ENCODE data around the gene RPS15.

RPS15 gene

DNA sequence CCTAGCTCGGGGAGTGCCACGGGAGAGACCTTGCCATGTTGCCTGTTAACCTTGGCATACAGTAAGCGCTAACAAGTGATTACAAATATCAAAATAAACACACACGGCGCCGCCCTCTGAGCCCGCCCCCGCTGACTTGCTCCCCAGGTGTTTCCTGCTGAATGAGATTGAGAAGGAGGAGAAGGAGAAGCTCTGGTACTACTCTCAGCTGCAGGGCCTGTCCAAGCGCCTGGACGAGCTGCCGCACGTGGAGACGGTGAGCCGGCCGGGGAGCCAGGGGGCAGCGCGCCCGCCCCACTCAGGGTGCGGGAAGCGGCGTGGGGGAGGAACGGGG lies 16.8 kb downstream of the RPS15 start:
- no peak for DNase-seq (ENCODE audit: low spot score)
- in situ Hi-C loops (cut with MboI; ENCODE audit: low sequenced_read_pairs, unreplicated experiment), result no loop called here
- TF ChIP-seq, protein P1, sequence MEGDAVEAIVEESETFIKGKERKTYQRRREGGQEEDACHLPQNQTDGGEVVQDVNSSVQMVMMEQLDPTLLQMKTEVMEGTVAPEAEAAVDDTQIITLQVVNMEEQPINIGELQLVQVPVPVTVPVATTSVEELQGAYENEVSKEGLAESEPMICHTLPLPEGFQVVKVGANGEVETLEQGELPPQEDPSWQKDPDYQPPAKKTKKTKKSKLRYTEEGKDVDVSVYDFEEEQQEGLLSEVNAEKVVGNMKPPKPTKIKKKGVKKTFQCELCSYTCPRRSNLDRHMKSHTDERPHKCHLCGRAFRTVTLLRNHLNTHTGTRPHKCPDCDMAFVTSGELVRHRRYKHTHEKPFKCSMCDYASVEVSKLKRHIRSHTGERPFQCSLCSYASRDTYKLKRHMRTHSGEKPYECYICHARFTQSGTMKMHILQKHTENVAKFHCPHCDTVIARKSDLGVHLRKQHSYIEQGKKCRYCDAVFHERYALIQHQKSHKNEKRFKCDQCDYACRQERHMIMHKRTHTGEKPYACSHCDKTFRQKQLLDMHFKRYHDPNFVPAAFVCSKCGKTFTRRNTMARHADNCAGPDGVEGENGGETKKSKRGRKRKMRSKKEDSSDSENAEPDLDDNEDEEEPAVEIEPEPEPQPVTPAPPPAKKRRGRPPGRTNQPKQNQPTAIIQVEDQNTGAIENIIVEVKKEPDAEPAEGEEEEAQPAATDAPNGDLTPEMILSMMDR (IDR thresholded peaks at IDR 0.05; ENCODE audit: borderline replicate concordance, control extremely low read depth, extremely low read depth, insufficient read depth, missing control alignments), result no peak

DNA sequence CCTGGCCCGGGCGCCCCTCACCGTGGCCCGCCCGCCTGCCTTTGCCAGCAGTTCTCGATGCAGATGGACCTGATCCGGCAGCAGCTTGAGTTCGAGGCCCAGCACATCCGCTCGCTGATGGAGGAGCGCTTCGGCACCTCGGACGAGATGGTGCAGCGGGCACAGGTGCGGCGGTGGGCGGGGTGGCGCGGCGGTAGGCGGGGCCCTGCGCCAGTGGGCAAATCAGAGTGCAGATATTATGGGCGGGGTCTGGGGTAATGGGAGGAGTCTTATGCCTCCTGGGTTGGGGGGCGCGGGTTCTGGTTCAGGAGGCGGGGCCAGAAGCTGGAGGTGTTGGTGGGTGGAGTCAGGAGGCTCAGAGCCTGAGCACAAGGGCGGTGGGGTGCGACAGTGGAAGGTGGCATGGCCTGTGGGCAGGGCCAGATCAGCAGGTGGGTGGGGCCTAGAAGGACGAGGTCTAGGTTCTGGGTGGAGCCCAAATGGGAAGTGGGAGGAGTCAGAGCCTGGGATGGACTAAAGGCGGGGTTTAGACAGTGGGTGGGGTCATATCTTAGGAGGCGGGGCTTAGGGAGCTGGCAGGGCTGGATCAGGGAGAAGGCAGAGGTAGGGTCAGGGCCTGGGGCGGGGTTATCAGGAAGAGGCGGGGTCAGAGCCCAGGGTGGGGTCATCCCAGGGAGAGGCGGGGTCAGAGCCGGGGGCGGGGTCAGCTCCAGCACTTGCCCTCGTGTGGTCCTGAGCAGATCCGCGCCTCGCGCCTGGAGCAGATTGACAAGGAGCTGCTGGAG lies 17.3 kb downstream of the RPS15 start:
- in situ Hi-C loops (cut with MboI; ENCODE audit: low sequenced_read_pairs, unreplicated experiment), result no loop called here
- TF ChIP-seq, protein P1 (IDR thresholded peaks at IDR 0.05; ENCODE audit: borderline replicate concordance, control extremely low read depth, extremely low read depth, insufficient read depth, missing control alignments), result no peak
- peak; percentile 84 for DNase-seq (ENCODE audit: low spot score)

DNA sequence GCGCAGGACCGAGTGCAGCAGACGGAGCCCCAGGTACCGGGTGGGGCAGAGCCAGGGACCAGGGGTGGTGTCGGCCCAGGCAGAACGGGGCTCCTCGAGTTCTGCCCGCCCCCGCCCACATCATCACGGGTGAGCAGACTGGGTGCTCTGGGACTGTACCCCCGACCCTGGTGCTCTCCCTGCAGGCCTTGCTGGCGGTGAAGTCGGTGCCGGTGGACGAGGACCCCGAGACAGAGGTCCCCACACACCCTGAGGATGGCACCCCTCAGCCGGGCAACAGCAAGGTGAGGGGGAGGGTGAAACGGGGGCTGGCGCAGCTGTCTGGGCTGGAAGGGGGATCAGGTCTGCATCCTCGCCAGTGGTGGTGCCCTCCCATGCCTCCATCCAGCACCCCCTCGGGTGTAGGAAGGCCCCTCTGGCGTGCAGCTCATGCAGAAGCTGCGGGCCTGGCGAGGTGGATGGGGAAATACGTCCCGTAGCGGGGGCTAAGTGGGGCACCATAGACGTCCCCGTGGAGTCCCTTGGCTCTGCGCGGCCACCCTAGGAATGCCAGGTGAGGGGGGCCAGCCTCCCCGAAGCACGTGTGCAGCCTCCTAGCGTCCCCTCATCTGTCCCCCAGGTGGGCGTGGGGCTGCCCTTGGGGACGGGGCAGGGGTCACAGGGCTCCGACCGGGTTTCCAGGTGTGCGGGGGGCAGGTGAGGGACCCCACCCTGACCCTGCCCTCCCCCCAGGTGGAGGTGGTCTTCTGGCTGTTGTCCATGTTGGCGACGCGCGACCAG lies 18.1 kb downstream of the RPS15 start:
- TF ChIP-seq, protein P1 (IDR thresholded peaks at IDR 0.05; ENCODE audit: borderline replicate concordance, control extremely low read depth, extremely low read depth, insufficient read depth, missing control alignments), result no peak
- in situ Hi-C loops (cut with MboI; ENCODE audit: low sequenced_read_pairs, unreplicated experiment), result no loop called here
- DNase-seq (ENCODE audit: low spot score), result no peak

DNA sequence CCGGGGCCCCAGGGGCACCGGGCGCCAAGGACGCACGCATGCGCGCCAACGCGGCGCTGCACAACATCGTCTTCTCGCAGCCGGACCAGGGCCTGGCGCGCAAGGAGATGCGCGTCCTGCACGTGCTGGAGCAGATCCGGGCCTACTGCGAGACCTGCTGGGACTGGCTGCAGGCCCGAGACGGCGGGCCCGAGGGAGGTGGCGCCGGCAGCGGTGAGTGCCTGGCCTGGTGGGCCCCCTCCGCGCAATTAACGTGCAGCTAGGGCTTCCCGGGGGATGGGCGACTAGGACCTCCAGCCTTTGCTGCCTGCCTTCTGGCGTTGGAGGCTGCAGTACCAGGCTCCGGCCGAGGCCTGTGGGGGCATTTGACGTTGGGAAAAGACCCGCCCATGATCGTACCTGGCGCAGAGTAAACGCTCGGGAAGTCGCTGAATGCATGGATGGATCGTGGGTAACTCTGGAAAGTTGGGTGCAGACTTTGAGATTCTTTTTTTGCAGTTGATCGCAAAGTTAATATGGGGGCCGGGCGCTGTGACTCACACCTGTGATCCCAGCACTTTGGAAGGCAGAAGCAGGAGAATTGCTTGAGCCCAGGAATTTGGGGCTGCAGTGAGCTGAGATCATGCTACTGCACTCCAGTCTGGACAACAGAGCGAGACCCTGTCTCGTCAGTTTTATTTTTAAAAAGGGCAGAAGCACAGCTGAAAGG lies 19.0 kb downstream of the RPS15 start:
- DNase-seq (ENCODE audit: low spot score), result no peak
- TF ChIP-seq, protein P1 (IDR thresholded peaks at IDR 0.05; ENCODE audit: borderline replicate concordance, control extremely low read depth, extremely low read depth, insufficient read depth, missing control alignments), result no peak
- in situ Hi-C loops (cut with MboI; ENCODE audit: low sequenced_read_pairs, unreplicated experiment), result no loop called here

DNA sequence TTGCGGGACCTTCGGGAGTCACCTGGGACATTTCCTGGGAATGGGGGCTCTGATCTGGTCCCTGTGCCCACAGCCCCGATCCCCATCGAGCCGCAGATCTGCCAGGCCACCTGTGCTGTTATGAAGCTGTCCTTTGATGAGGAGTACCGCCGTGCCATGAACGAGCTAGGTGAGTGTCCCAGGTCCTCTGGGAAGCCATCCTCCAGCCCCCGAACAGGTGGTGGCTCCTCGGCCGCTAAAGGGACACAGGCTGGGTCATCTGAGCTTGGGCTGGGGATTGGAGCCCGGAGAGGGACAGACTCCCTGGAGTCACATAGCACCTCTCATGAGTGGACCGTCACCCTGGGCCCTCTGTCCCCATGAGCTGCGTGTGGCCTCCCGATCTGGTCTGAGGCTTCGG lies 19.7 kb downstream of the RPS15 start:
- in situ Hi-C loops (cut with MboI; ENCODE audit: low sequenced_read_pairs, unreplicated experiment), result no loop called here
- TF ChIP-seq, protein P1 (IDR thresholded peaks at IDR 0.05; ENCODE audit: borderline replicate concordance, control extremely low read depth, extremely low read depth, insufficient read depth, missing control alignments), result no peak
- DNase-seq (ENCODE audit: low spot score), result no peak

DNA sequence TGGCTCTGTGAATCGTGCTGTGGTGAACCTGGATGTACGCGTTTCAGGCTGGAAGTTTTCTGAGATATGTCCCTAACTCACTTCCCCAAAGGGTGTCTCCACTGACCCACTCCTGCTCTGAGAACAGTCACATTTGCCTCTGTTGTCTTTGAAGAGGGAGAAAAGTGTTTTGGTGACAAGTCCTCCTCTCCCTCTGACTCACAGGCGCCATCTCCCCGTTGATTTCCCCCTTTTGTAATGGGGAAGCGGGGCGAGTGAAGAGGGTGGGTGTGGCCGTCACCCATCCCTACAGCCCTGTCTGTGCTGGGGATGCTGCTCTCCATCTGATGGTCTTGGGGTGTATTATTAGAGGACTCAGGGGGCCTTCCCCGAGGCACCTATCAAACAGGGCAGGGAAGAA lies 21.3 kb downstream of the RPS15 start:
- DNase-seq (ENCODE audit: low spot score), result no peak
- TF ChIP-seq, protein P1 (IDR thresholded peaks at IDR 0.05; ENCODE audit: borderline replicate concordance, control extremely low read depth, extremely low read depth, insufficient read depth, missing control alignments), result no peak
- in situ Hi-C loops (cut with MboI; ENCODE audit: low sequenced_read_pairs, unreplicated experiment), result no loop called here

Data from GM13976 (cell line).